AG20443 (cell line): ENCODE measurements around the gene RAB36.

ENCODE experiments used
- DNase-seq: peaks from one replicate; pipeline ENCODE4 v3.0.0; 2012; ENCODE audit warnings: low spot score, mixed read lengths

The RAB36 gene

DNA sequence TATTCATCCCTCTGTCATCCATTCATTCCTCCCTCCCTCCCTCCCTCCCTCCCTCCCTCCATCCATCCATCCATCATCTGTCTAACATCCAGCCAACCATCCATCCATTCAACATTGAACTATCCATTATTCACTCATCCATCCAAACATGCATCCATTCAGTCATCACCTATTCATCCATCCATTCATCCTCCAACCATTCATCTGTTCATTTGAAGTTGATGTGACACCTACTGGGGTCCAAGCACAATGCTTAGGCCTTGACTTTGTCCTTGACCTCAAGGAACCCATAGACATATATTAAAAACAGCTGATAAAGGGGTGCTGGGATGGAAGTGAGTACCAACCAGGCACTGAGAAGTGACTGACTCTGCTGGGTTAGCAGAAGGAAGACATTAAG is 61.6 kb downstream of the RAB36 start:
- no peak for DNase-seq

DNA sequence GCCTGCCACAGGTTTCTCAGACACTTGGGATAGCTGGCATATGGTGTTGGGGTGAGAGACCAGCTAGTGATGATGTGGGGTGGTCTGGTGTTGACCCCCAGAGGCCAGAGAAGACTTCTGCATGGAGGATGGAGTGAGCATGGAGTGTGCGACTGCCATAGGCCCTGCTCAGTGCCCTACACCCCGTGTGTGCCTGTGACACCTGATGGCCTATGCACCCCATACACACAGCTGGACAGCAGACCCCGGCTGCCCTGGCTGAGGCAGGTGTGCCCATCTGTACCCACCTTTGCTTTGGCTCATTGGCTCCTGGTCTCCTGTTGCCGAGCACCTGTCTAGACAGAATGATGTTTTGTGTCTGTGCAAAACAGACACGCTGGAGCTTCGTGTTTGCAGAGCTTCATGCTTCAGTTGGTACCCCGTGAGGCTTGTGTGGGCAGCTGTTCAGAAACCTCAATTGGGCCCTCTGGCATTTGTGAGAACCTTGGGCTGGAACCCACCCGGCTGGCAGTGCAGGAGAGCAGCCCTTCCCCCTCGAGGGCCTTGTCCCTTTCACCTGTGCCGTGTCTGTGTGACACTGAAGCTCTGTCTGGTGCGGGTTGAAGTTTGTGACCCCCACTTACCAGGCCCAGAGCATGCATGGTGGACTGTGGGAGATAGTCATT is 62.6 kb downstream of the RAB36 start:
- no peak for DNase-seq

DNA sequence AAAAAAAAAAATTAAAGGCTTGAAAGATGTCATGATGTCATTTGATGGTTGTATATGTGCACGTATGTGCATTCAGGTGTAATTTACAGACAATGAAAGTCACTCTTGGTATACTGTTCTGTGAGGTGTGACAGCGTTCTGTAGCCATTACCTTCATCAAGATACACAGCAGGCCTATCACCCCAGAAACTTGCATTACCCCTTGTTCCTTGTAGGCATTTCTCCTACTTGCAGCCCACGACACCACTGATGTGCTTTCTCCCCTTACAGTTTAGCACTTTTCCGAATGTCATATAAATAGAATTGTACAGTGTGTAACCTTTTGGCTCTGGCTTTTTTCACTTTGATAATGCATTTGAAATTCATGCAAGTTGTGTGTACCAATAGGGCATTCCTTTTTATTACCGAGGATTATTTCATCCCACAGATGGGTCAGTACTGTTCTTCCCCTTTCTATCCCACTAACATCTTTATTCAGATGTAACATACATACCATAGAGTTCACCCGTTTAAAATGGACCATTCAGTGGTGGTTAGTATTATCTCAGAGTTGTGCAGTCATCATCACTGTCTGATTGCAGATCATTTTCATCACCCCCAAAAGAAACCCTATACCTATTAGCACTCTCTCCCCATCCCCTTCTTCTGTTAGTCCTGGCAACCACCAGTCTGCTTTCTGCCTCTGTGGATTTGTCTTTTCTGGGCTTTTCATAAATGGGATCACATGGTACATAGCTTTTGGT is 65.3 kb downstream of the RAB36 start:
- no peak for DNase-seq

DNA sequence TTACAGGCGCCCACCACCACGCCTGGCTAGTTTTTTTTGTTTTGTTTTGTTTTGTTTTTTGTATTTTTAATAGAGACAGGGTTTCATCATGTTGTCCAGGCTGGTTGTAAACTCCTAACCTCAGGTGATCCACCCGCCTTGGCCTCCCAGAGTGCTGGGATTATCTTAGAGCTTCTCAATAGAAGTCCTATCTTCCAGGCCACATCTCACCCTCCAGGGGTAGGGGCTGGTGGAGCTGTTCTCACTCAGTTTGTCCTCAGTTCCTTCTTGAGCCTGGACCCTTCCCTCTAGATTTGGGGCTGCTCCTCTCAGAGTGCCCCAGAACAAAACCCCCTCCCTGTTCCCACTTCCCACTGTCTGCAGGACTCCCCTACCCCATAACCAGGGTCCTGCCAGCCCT is 66.3 kb downstream of the RAB36 start:
- DNase-seq, result no peak

DNA sequence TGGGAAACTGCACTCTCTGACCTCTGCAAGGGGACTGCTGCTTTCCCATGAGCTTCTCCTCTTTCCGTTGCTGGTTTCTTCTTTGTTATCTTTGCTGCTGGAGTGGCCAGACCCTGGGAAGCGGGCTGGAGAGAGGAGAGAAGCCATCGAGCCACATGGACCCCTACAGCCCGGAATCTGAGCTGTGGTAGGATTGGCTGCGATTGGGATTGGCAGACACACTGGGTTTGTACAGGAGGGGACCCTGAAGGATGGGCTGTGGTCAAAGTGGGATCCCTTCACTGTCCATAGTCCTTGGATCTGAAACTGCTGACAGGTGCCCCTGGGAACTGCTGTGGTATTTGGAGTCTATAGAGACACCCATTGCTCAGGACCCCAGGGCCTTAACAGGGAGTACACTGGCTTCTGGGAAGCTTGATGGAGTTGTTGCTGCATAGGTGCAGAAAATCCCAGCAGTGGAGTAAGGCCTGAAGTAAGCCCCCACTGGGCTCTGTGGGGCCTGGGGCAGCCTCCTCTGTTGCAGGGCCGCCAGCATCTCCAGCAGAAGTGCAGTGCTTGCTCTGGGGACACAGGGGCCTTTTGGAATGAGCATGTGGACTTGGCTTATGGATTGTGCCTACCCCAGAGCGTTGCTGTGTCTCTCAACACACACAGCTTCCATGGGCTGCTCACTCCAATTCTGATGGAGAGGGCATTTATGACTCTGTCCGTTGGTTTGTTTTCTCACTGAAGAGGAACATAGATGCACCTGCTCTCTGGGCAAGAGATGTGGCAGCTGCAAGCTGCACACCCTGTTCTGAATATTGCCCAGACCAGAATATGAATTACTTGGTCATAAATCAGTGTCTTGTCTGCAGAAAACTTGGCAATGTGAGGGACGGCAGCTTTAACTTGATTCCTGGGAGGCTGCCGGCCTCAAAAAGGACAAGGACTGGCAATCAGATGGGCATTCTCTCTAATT is 67.1 kb downstream of the RAB36 start:
- no peak for DNase-seq

DNA sequence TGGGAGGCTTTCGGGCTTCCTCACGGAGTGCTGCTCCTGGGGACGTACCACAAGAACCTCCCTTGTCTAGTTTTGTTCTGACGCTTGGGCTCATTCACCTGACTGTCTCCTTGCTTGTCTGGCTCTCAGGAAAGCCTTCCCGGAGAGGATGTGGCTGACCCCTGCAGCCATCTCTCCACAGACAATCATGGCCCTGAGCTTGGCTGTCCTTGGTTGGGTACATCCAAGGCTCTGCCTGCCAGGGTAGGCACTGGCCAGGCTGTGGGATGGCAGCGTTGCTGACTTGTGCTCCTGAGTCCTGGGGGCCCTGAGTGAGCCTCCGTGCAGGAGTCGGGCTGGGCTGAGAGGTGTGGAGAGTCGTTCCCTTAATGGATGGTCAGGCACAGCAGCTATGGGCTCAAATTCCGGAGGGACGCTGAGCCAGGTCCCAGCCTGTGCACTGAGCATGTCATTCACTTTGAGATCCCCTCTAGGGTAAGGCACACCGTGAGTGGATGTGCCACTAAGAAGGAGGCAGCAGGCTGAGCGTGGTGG is 67.8 kb downstream of the RAB36 start:
- DNase-seq, result no peak

DNA sequence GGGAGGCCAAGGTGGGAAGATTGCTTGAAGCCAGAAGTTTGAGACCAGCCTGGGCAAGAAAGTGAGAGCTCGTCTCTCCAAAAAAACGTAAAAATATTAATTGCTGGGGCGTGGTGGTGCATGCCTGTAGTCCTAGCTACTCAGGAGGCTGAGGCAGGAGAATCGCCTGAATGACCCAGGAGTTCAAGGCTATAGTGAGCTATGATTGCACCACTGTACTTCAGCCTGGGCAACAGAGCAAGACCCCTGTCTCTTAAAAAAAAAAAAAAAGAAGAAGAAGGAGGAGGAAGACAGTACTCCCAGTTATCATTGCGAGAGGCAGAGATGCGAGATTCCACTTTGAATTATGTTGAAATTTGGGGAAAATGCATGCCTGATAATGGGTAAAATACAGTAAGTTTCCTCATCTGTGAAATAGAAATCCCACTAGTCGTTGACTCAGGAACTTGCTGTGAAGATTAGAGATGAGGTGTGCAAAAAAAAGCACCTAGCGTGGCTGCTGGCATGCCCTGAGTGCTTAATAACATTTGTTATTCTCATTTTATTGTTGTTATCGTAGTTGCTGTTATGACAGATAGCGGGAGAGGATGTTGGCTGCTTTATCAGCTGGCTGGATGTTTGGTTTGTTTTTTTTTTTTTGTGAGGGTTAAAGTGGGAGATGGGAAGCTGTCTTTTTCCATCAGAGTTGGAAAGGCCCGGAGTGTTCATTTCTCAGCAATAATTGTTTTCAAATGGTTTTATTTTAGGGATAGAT is 68.5 kb downstream of the RAB36 start:
- DNase-seq, result no peak
